Subcutaneous adipose tissue (tissue), 4 donors: ENCODE data around the gene GABRA4. TPM values are rescaled to one million over a fixed set of nuclear protein-coding genes. Genes with fewer than 3 reads are reported as not detected.

Experiments used
- CTCF ChIP-seq: fragments of 450-650 bp; IDR thresholded peaks from one replicate; pipeline ENCODE4 v1.5.1; 2016; ENCODE audit warnings: low read depth, mild to moderate bottlenecking, control low read depth, antibody characterized with exemption, moderate library complexity
- total RNA-seq, 4 donors: library from RNA; depleted of rRNA; stranded (reverse); fragments of >200 nt; gene quantifications; one replicate each; pipeline ENCODE4 v1.1.0, GENCODE V29; 2016

GABRA4 gene
- total RNA-seq, 4 donors from 2014 or later = not detected

- no peak for TF ChIP-seq CTCF
These were observed 24.1 kb upstream of the GABRA4 start for GRCh38 chr4:47017494-47017893.

- TF ChIP-seq CTCF = no peak
These were observed 23.7 kb upstream of the GABRA4 start for GRCh38 chr4:47017081-47017480.

- TF ChIP-seq CTCF = no peak
These were observed 20.0 kb upstream of the GABRA4 start for GRCh38 chr4:47013373-47013772.

GRCh38 chr4:47012676-47013075 is 19.3 kb upstream of the GABRA4 start:
- TF ChIP-seq CTCF = no peak

- TF ChIP-seq CTCF = no peak
These were observed 17.6 kb upstream of the GABRA4 start for GRCh38 chr4:47010912-47011446.

- TF ChIP-seq CTCF = no peak
These were observed 17.0 kb upstream of the GABRA4 start for GRCh38 chr4:47010347-47010911.

- TF ChIP-seq CTCF = no peak
These were observed 9.2 kb upstream of the GABRA4 start for GRCh38 chr4:47002580-47002979.
